Fibroblast of lung (primary cell): ENCODE data around the gene UBAC1. TPM values are rescaled to one million over a fixed set of nuclear protein-coding genes. Genes with fewer than 3 reads are reported as not detected.
A peak's percentile ranks its signal among the peaks of the same experiment; 100 is the strongest.

ENCODE experiments used
- DNase-seq, 2 donors: peaks; one replicate each; pipeline versions ENCODE4 v3.0.0 to v3.0.0-alpha.2; 2010; ENCODE audit warnings: low read depth in 2 of 2
- H2AFZ ChIP-seq: 2 replicates; pipeline ENCODE4 v1.5.1; 2012; ENCODE audit warnings: low read length, control low read depth, inconsistent platforms
- H3K27ac ChIP-seq: 2 replicates; pipeline ENCODE4 v1.5.1; 2011; ENCODE audit warnings: low read length, control low read depth; ENCODE audit not compliant: insufficient read depth
- H3K27me3 ChIP-seq: 2 replicates; pipeline ENCODE4 v1.5.1; 2011; ENCODE audit warnings: mild to moderate bottlenecking, low read length; ENCODE audit not compliant: control insufficient read depth, insufficient read depth
- H3K36me3 ChIP-seq: 2 replicates; pipeline ENCODE4 v1.5.1; 2011; ENCODE audit warnings: low read length; ENCODE audit not compliant: control insufficient read depth, insufficient read depth
- H3K4me1 ChIP-seq: 2 replicates; pipeline ENCODE4 v1.5.1; 2011; ENCODE audit warnings: low read length; ENCODE audit not compliant: control insufficient read depth, insufficient read depth; ENCODE audit errors: extremely low read depth
- H3K4me2 ChIP-seq: 2 replicates; pipeline ENCODE4 v1.5.1; 2011; ENCODE audit warnings: low read length, control low read depth; ENCODE audit not compliant: insufficient read depth; ENCODE audit errors: extremely low read depth
- H3K4me3 ChIP-seq, 4 experiments: fragments of 200-600 bp in 1 of 4; sonication (generic) in 1 of 4; replicated peaks in 1 of 4; 2 replicates each; pipeline ENCODE4 v1.5.1; 2011 to 2016; ENCODE audit warnings: low read length in 4 of 4, low read depth in 3 of 4, mild to moderate bottlenecking in 3 of 4, control low read depth in 2 of 4, inconsistent platforms in 1 of 4, mixed read lengths in 1 of 4; ENCODE audit not compliant: insufficient read depth in 1 of 4; ENCODE audit errors: control extremely low read depth in 1 of 4
- H3K79me2 ChIP-seq: 2 replicates; pipeline ENCODE4 v1.5.1; 2012; ENCODE audit warnings: mild to moderate bottlenecking, low read length, inconsistent platforms; ENCODE audit not compliant: control insufficient read depth, insufficient read depth
- H3K9ac ChIP-seq: 2 replicates; pipeline ENCODE4 v1.5.1; 2011; ENCODE audit warnings: mild to moderate bottlenecking, low read length, control low read depth; ENCODE audit not compliant: insufficient read depth
- H3K9me3 ChIP-seq: 2 replicates; pipeline ENCODE4 v1.5.1; 2012; ENCODE audit warnings: low read depth, low read length; ENCODE audit not compliant: control insufficient read depth, insufficient read depth
- H4K20me1 ChIP-seq: 2 replicates; pipeline ENCODE4 v1.5.1; 2011; ENCODE audit warnings: low read length; ENCODE audit not compliant: control insufficient read depth, insufficient read depth; ENCODE audit errors: extremely low read depth
- CTCF ChIP-seq, 2 donors: IDR thresholded peaks in 1 of 2; conservative IDR thresholded peaks in 1 of 2; 1 replicate in 1 of 2; 2 replicates in 1 of 2; pipeline ENCODE4 v1.5.1; 2011 to 2012; ENCODE audit warnings: low read length in 2 of 2, control low read depth in 1 of 2, inconsistent platforms in 1 of 2, low read depth in 1 of 2, mild to moderate bottlenecking in 1 of 2
- EZH2 ChIP-seq: IDR thresholded peaks from 2 replicates; pipeline ENCODE4 v1.5.1; 2012; ENCODE audit warnings: low read length, control low read depth, mild to moderate bottlenecking; ENCODE audit errors: missing control alignments
- polyA plus RNA-seq, 2 donors: library from polyadenylated mRNA; depleted of rRNA in 1 of 2; stranded (reverse) in 1 of 2; unstranded in 1 of 2; fragments of >200 nt; gene quantifications; 2 replicates each; pipeline ENCODE4 v1.2.1, GENCODE V29; 2011 to 2012; ENCODE audit warnings: missing spikeins in 1 of 2
- total RNA-seq: library from RNA; depleted of rRNA; stranded (reverse); fragments of >200 nt; gene quantifications from 2 replicates; pipeline ENCODE4 v1.2.1, GENCODE V29; 2014

Gene UBAC1
- total and polyA plus RNA-seq, 2 donors (not counting 1 experiment from before 2014, with no cell fraction given) = 26.8 to 30.6 TPM

- H3K4me3 ChIP-seq = peak overlapping the region in 1 of 4 experiments; percentile 47
- peak overlapping the region; percentile 48 for H2AFZ ChIP-seq
- no peaks in the 10 kb centered on the region for H3K79me2 ChIP-seq
These were observed 31.6 kb upstream of the UBAC1 start for GRCh38 chr9:135992486-135993408.

GRCh38 chr9:135991771-135992170 is 30.6 kb upstream of the UBAC1 start:
- Histone ChIP-seq H3K9me3 (no peaks in the 10 kb centered on the region), H2AFZ (no peak overlapping the region), H3K27ac (no peak overlapping the region), H3K4me2 (no peak overlapping the region), H3K79me2 (no peaks in the 10 kb centered on the region), H3K36me3 (no peaks in the 10 kb centered on the region), H3K4me1 (peaks cover 9% of the 10 kb centered on the region), H3K9ac (no peak overlapping the region), H4K20me1 (no peaks in the 10 kb centered on the region), H3K27me3 (no peaks in the 10 kb centered on the region), H3K4me3 (no peak overlapping the region)
- DNase-seq = no peak
- TF ChIP-seq EZH2 = no peak
- TF ChIP-seq CTCF (conservative IDR thresholded peaks at IDR 0.05 in 1 of 2, IDR thresholded peaks at IDR 0.05 in 1 of 2; ENCODE audit: low read depth in 1 of 2, low read length in 2 of 2) = no peak

More at GRCh38 chr9:135992486-135993408, 31.6 kb upstream of the UBAC1 start:
- Histone ChIP-seq H3K4me1 (peaks cover 9% of the 10 kb centered on the region), H3K36me3 (no peaks in the 10 kb centered on the region), H3K9ac (peak overlapping the region; percentile 67), H3K27ac (peak overlapping the region; percentile 69), H4K20me1 (no peaks in the 10 kb centered on the region), H3K27me3 (no peaks in the 10 kb centered on the region), H3K4me2 (peak overlapping the region; percentile 54), H3K9me3 (no peaks in the 10 kb centered on the region)
- TF ChIP-seq EZH2 (no peak), CTCF (conservative IDR thresholded peaks at IDR 0.05 in 1 of 2, IDR thresholded peaks at IDR 0.05 in 1 of 2; ENCODE audit: low read depth in 1 of 2, low read length in 2 of 2) (no peak)
- peak; percentile 86 to 93 for DNase-seq

GRCh38 chr9:135990468-135991429 is 29.6 kb upstream of the UBAC1 start:
- no peak overlapping the region for H3K9ac ChIP-seq
- TF ChIP-seq EZH2 (no peak), CTCF (conservative IDR thresholded peaks at IDR 0.05 in 1 of 2, IDR thresholded peaks at IDR 0.05 in 1 of 2; ENCODE audit: low read depth in 1 of 2, low read length in 2 of 2) (no peak)
- DNase-seq = peak; percentile 55 to 81
- H3K27ac ChIP-seq = no peak overlapping the region
- no peaks in the 10 kb centered on the region for H3K79me2 ChIP-seq
- no peak overlapping the region for H2AFZ ChIP-seq
- peaks cover 9% of the 10 kb centered on the region for H3K4me1 ChIP-seq
- no peaks in the 10 kb centered on the region for H4K20me1 ChIP-seq
- H3K4me3 ChIP-seq = no peak overlapping the region
- no peaks in the 10 kb centered on the region for H3K27me3 ChIP-seq
- H3K36me3 ChIP-seq = no peaks in the 10 kb centered on the region
- no peaks in the 10 kb centered on the region for H3K9me3 ChIP-seq
- H3K4me2 ChIP-seq = no peak overlapping the region
